ENCODE data around the gene LRP1B. TPM values are rescaled to one million over a fixed set of nuclear protein-coding genes. Genes with fewer than 3 reads are reported as not detected.

The LRP1B gene
- total RNA-seq, 1 experiment from 2014 or later: 0.52 TPM

DNA sequence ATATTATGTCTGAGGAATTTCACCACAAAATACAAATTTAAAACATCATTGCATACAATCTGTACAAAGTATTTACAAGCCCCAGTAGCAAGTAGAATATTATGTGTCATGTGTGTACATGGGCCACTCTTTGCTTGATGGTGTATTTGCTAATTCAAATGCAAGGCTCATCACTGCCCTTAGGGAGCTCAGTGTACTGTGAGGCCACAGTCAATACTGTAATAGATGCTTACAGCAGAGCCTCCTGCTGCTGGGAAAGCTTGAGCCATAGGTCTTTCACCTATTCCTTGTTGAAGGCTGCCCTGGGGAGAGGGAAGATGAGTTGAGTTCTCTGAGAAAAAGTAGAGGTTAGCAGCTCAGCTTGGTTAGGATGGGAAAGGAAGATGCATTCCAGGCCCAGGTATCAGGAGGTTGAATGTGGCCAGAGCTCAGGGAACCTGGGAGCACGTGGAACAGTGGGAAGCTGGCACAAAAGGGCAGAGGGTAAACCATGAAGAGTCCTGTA is 189.6 kb downstream of the LRP1B start:
- H3K27ac Mint-ChIP-seq: no peak overlapping the region
- H3K36me3 Mint-ChIP-seq: peaks cover 8% of the 10 kb centered on the region; the same call in 1 of the 2 replicates
- peaks cover 11% of the 10 kb centered on the region for H3K4me1 Mint-ChIP-seq
- peaks cover 9% of the 10 kb centered on the region for H3K9me3 Mint-ChIP-seq
- no peak for DNase-seq (ENCODE audit: low spot score)
- H3K4me3 Mint-ChIP-seq: no peak overlapping the region
- ChIA-PET POLR2A (no interaction called here), CTCF (interaction anchor here (1.2 to 1.4 kb wide), 2 partner anchors 97 to 199 kb away, joined by 3 read pairs; no protein-coding TSS in a partner anchor)
- no peaks in the 10 kb centered on the region for H3K27me3 Mint-ChIP-seq (ENCODE audit: low read depth)
- peak; percentile 59 for ATAC-seq
- TF ChIP-seq, protein P1, sequence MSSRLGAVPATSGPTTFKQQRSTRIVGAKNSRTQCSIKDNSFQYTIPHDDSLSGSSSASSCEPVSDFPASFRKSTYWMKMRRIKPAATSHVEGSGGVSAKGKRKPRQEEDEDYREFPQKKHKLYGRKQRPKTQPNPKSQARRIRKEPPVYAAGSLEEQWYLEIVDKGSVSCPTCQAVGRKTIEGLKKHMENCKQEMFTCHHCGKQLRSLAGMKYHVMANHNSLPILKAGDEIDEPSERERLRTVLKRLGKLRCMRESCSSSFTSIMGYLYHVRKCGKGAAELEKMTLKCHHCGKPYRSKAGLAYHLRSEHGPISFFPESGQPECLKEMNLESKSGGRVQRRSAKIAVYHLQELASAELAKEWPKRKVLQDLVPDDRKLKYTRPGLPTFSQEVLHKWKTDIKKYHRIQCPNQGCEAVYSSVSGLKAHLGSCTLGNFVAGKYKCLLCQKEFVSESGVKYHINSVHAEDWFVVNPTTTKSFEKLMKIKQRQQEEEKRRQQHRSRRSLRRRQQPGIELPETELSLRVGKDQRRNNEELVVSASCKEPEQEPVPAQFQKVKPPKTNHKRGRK (CRISPR knock-in tag; IDR thresholded peaks at IDR 0.05; ENCODE audit: borderline replicate concordance): no peak
- TF ChIP-seq ZNF317 (CRISPR knock-in tag; IDR thresholded peaks at IDR 0.05; ENCODE audit: borderline replicate concordance, low read depth): no peak
- TF ChIP-seq ZNF138 (CRISPR knock-in tag; conservative IDR thresholded peaks at IDR 0.05): no peak
- TF ChIP-seq IRF1 (CRISPR knock-in tag; IDR thresholded peaks at IDR 0.05): no peak
- TF ChIP-seq, protein P2, sequence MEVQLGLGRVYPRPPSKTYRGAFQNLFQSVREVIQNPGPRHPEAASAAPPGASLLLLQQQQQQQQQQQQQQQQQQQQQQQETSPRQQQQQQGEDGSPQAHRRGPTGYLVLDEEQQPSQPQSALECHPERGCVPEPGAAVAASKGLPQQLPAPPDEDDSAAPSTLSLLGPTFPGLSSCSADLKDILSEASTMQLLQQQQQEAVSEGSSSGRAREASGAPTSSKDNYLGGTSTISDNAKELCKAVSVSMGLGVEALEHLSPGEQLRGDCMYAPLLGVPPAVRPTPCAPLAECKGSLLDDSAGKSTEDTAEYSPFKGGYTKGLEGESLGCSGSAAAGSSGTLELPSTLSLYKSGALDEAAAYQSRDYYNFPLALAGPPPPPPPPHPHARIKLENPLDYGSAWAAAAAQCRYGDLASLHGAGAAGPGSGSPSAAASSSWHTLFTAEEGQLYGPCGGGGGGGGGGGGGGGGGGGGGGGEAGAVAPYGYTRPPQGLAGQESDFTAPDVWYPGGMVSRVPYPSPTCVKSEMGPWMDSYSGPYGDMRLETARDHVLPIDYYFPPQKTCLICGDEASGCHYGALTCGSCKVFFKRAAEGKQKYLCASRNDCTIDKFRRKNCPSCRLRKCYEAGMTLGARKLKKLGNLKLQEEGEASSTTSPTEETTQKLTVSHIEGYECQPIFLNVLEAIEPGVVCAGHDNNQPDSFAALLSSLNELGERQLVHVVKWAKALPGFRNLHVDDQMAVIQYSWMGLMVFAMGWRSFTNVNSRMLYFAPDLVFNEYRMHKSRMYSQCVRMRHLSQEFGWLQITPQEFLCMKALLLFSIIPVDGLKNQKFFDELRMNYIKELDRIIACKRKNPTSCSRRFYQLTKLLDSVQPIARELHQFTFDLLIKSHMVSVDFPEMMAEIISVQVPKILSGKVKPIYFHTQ (CRISPR knock-in tag; IDR thresholded peaks at IDR 0.05): no peak
- no peak for TF ChIP-seq OVOL2 (CRISPR knock-in tag; IDR thresholded peaks at IDR 0.05; ENCODE audit: borderline replicate concordance)

DNA sequence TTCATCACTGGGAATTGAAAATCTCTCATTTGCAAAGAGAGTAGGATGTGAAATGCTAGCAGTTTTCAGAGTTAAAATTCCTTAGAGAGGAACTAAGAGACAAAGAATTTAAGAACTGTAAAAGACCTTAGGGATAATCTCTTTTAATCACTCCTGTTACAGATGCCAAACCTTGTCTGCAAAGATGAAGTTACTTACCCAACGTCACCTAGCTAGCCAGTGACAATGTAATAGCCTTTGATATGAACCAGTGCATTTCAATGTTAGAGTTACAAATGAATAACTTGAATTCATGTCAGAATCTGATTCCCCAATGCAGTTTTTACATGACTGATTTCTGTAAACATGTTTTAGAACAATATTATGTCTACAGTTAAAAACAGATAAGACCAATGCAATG is 190.1 kb downstream of the LRP1B start:
- Mint-ChIP-seq H3K4me3 (no peak overlapping the region), H3K27ac (no peak overlapping the region), H3K9me3 (peaks cover 9% of the 10 kb centered on the region), H3K4me1 (peaks cover 11% of the 10 kb centered on the region), H3K36me3 (peaks cover 8% of the 10 kb centered on the region; the same call in 1 of the 2 replicates), H3K27me3 (ENCODE audit: low read depth) (no peaks in the 10 kb centered on the region)
- no peak for ATAC-seq
- ChIA-PET POLR2A (no interaction called here), CTCF (interaction anchor here (1.2 to 1.4 kb wide), 2 partner anchors 97 to 200 kb away, joined by 3 read pairs; no protein-coding TSS in a partner anchor)
- no peak for TF ChIP-seq MYBL2 (CRISPR knock-in tag; IDR thresholded peaks at IDR 0.05)
- no peak for TF ChIP-seq ZNF671 (CRISPR knock-in tag; IDR thresholded peaks at IDR 0.05)
- TF ChIP-seq, protein P3, sequence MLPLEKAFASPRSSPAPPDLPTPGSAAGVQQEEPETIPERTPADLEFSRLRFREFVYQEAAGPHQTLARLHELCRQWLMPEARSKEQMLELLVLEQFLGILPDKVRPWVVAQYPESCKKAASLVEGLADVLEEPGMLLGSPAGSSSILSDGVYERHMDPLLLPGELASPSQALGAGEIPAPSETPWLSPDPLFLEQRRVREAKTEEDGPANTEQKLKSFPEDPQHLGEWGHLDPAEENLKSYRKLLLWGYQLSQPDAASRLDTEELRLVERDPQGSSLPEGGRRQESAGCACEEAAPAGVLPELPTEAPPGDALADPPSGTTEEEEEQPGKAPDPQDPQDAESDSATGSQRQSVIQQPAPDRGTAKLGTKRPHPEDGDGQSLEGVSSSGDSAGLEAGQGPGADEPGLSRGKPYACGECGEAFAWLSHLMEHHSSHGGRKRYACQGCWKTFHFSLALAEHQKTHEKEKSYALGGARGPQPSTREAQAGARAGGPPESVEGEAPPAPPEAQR (CRISPR knock-in tag; IDR thresholded peaks at IDR 0.05): no peak
- no peak for TF ChIP-seq MXD4 (CRISPR knock-in tag; IDR thresholded peaks at IDR 0.05; ENCODE audit: borderline replicate concordance)
- no peak for TF ChIP-seq ZMAT4 (CRISPR knock-in tag; IDR thresholded peaks at IDR 0.05)
- no peak for TF ChIP-seq ATF3 (CRISPR knock-in tag; conservative IDR thresholded peaks at IDR 0.05)
- TF ChIP-seq FOXJ3 (CRISPR knock-in tag; IDR thresholded peaks at IDR 0.05; ENCODE audit: borderline replicate concordance): no peak
- TF ChIP-seq GABPB1 (CRISPR knock-in tag; IDR thresholded peaks at IDR 0.05): no peak
- DNase-seq (ENCODE audit: low spot score): no peak

GRCh38 chr2:141933226-141933625 is 197.6 kb downstream of the LRP1B start:
- ATAC-seq: no peak
- POLR2A ChIA-PET: no interaction called here

More at GRCh38 chr2:141933226-141933625, 197.6 kb downstream of the LRP1B start:
- Mint-ChIP-seq H3K4me3 (no peak overlapping the region), H3K9me3 (peaks cover 9% of the 10 kb centered on the region), H3K27me3 (ENCODE audit: low read depth) (no peaks in the 10 kb centered on the region), H3K27ac (no peak overlapping the region), H3K36me3 (peaks cover 8% of the 10 kb centered on the region; the same call in 1 of the 2 replicates), H3K4me1 (peaks cover 3% of the 10 kb centered on the region; the same call in 1 of the 2 replicates)
- TF ChIP-seq GABPB1 (CRISPR knock-in tag; IDR thresholded peaks at IDR 0.05) (no peak), MXD4 (CRISPR knock-in tag; IDR thresholded peaks at IDR 0.05; ENCODE audit: borderline replicate concordance) (no peak), RORB (CRISPR knock-in tag; IDR thresholded peaks at IDR 0.05) (no peak), ZNF138 (CRISPR knock-in tag; conservative IDR thresholded peaks at IDR 0.05) (no peak), IRF1 (CRISPR knock-in tag; IDR thresholded peaks at IDR 0.05) (no peak)
- no peak for DNase-seq (ENCODE audit: low spot score)
- CTCF ChIA-PET: no interaction called here

All from WTC11 (cell line).